ENCODE measurements around the gene PDE3A.
A peak's percentile ranks its signal among the peaks of the same experiment; 100 is the strongest.

Gene PDE3A

GRCh38 chr12:20443255-20443654 is 74.9 kb downstream of the PDE3A start:
- Histone ChIP-seq H3K27ac (ENCODE audit: low read depth, low read length) (no peak overlapping the region), H3K4me3 (ENCODE audit: low read depth, low read length) (no peak overlapping the region), H3K27me3 (ENCODE audit: control insufficient read depth, insufficient read depth, low read length) (no peaks in the 10 kb centered on the region), H3K9ac (ENCODE audit: low read depth, low read length) (no peak overlapping the region), H3K36me3 (ENCODE audit: control insufficient read depth, insufficient read depth, low read length) (no peaks in the 10 kb centered on the region), H3K4me1 (ENCODE audit: control insufficient read depth, insufficient read depth, low read length) (peaks cover 41% of the 10 kb centered on the region), H3K9me3 (ENCODE audit: control insufficient read depth, insufficient read depth, low read length) (no peaks in the 10 kb centered on the region)

DNA sequence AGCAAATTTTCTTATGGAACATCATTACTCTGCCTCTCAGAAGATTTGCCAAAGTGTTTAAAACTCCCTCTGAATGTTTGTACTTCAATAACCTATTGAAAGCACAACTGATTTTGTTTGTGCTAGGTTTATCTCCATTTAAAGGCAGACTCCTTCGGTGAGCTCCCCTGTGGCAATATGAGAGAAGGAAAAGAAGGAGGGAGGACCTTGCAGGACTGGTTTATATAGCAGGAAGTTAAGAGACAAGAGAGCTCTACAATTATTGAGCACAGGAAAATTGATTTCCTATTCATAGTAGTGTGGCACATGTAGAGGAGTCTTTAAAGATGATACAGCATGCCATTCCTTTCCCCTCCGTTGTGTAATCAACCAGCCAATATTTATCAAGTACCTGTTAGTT is 75.5 kb downstream of the PDE3A start:
- H3K4me1 ChIP-seq (ENCODE audit: control insufficient read depth, insufficient read depth, low read length), result peaks cover 45% of the 10 kb centered on the region
- peak overlapping the region; percentile 21 for H3K27ac ChIP-seq (ENCODE audit: low read depth, low read length)
- no peaks in the 10 kb centered on the region for H3K9me3 ChIP-seq (ENCODE audit: control insufficient read depth, insufficient read depth, low read length)
- H3K36me3 ChIP-seq (ENCODE audit: control insufficient read depth, insufficient read depth, low read length), result no peaks in the 10 kb centered on the region
- no peaks in the 10 kb centered on the region for H3K27me3 ChIP-seq (ENCODE audit: control insufficient read depth, insufficient read depth, low read length)
- H3K9ac ChIP-seq (ENCODE audit: low read depth, low read length), result no peak overlapping the region
- no peak overlapping the region for H3K4me3 ChIP-seq (ENCODE audit: low read depth, low read length)

- no peaks in the 10 kb centered on the region for H3K27me3 ChIP-seq (ENCODE audit: control insufficient read depth, insufficient read depth, low read length)
- H3K27ac ChIP-seq (ENCODE audit: low read depth, low read length), result no peak overlapping the region
- H3K9ac ChIP-seq (ENCODE audit: low read depth, low read length), result no peak overlapping the region
- H3K4me3 ChIP-seq (ENCODE audit: low read depth, low read length), result no peak overlapping the region
- H3K4me1 ChIP-seq (ENCODE audit: control insufficient read depth, insufficient read depth, low read length), result peaks cover 53% of the 10 kb centered on the region
- H3K9me3 ChIP-seq (ENCODE audit: control insufficient read depth, insufficient read depth, low read length), result no peaks in the 10 kb centered on the region
- H3K36me3 ChIP-seq (ENCODE audit: control insufficient read depth, insufficient read depth, low read length), result no peaks in the 10 kb centered on the region
Measured at GRCh38 chr12:20444595-20445170, 76.3 kb downstream of the PDE3A start.

- H3K27ac ChIP-seq (ENCODE audit: low read depth, low read length), result no peak overlapping the region
- no peak overlapping the region for H3K9ac ChIP-seq (ENCODE audit: low read depth, low read length)
- H3K27me3 ChIP-seq (ENCODE audit: control insufficient read depth, insufficient read depth, low read length), result no peaks in the 10 kb centered on the region
- H3K4me3 ChIP-seq (ENCODE audit: low read depth, low read length), result no peak overlapping the region
- no peaks in the 10 kb centered on the region for H3K36me3 ChIP-seq (ENCODE audit: control insufficient read depth, insufficient read depth, low read length)
- H3K9me3 ChIP-seq (ENCODE audit: control insufficient read depth, insufficient read depth, low read length), result no peaks in the 10 kb centered on the region
- H3K4me1 ChIP-seq (ENCODE audit: control insufficient read depth, insufficient read depth, low read length), result peaks cover 63% of the 10 kb centered on the region
Measured at GRCh38 chr12:20445687-20446086, 77.3 kb downstream of the PDE3A start.

- no peak overlapping the region for H3K27ac ChIP-seq (ENCODE audit: low read depth, low read length)
- no peaks in the 10 kb centered on the region for H3K9me3 ChIP-seq (ENCODE audit: control insufficient read depth, insufficient read depth, low read length)
- H3K36me3 ChIP-seq (ENCODE audit: control insufficient read depth, insufficient read depth, low read length), result no peaks in the 10 kb centered on the region
- H3K4me1 ChIP-seq (ENCODE audit: control insufficient read depth, insufficient read depth, low read length), result peaks cover 67% of the 10 kb centered on the region
- no peak overlapping the region for H3K9ac ChIP-seq (ENCODE audit: low read depth, low read length)
- no peaks in the 10 kb centered on the region for H3K27me3 ChIP-seq (ENCODE audit: control insufficient read depth, insufficient read depth, low read length)
- no peak overlapping the region for H3K4me3 ChIP-seq (ENCODE audit: low read depth, low read length)
Measured at GRCh38 chr12:20446836-20447235, 78.5 kb downstream of the PDE3A start.

DNA sequence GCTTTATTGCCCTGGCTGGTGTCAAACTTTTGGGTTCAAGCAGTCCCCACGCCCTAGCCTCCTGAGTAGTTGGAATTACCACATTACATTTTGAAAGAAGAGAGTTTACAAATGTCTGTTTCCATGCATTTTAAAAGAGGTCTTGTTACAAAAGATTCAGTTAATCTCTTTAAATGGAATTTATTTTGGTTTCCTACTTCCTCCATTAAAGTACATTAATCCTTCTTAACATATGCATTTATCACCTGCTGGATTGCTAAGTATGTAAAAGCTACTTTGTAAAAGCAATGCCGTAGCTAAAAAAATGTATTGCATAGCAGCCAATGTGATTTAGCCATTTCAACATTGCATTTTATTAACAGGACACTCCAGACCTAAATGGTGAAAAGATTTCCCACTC is 80.4 kb downstream of the PDE3A start:
- Histone ChIP-seq H3K4me3 (ENCODE audit: low read depth, low read length) (no peak overlapping the region), H3K9ac (ENCODE audit: low read depth, low read length) (no peak overlapping the region), H3K27me3 (ENCODE audit: control insufficient read depth, insufficient read depth, low read length) (no peaks in the 10 kb centered on the region), H3K36me3 (ENCODE audit: control insufficient read depth, insufficient read depth, low read length) (no peaks in the 10 kb centered on the region), H3K9me3 (ENCODE audit: control insufficient read depth, insufficient read depth, low read length) (no peaks in the 10 kb centered on the region), H3K27ac (ENCODE audit: low read depth, low read length) (peak overlapping the region; percentile 71), H3K4me1 (ENCODE audit: control insufficient read depth, insufficient read depth, low read length) (peaks cover 64% of the 10 kb centered on the region)

DNA sequence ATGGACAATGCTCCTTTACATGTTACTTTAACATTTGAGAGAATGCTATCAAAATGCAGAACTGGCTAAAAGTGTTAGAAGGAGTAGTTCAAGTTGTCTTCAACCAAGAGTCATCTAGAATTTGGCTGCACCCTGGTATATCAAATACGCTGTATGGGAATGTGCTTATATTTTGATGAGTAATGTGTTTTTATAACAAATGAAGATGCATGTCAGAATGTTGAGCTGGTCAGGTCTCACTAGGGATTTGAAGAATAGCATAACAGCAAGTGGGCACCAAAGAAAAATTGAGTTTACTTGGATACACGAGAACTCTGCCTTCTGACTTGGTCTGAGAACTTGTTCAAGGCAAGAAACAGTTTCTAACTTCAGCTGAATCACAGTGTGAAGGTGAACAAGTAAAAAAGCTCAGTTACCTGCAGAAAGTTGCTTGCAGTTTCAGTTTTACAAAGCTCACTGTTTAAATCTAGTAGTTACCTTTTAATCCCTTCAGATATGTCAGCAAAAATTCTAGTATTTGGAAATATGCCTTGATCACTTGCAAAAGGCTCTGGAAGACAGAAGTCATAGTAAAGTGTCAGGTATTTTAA is 82.3 kb downstream of the PDE3A start:
- no peaks in the 10 kb centered on the region for H3K36me3 ChIP-seq (ENCODE audit: control insufficient read depth, insufficient read depth, low read length)
- H3K9ac ChIP-seq (ENCODE audit: low read depth, low read length), result no peak overlapping the region
- no peaks in the 10 kb centered on the region for H3K27me3 ChIP-seq (ENCODE audit: control insufficient read depth, insufficient read depth, low read length)
- H3K4me3 ChIP-seq (ENCODE audit: low read depth, low read length), result no peak overlapping the region
- no peaks in the 10 kb centered on the region for H3K9me3 ChIP-seq (ENCODE audit: control insufficient read depth, insufficient read depth, low read length)
- H3K4me1 ChIP-seq (ENCODE audit: control insufficient read depth, insufficient read depth, low read length), result peaks cover 54% of the 10 kb centered on the region
- H3K27ac ChIP-seq (ENCODE audit: low read depth, low read length), result no peak overlapping the region

- Histone ChIP-seq H3K4me3 (ENCODE audit: low read depth, low read length) (no peak overlapping the region), H3K9me3 (ENCODE audit: control insufficient read depth, insufficient read depth, low read length) (no peaks in the 10 kb centered on the region), H3K4me1 (ENCODE audit: control insufficient read depth, insufficient read depth, low read length) (peaks cover 52% of the 10 kb centered on the region), H3K27me3 (ENCODE audit: control insufficient read depth, insufficient read depth, low read length) (no peaks in the 10 kb centered on the region), H3K27ac (ENCODE audit: low read depth, low read length) (no peak overlapping the region), H3K9ac (ENCODE audit: low read depth, low read length) (no peak overlapping the region), H3K36me3 (ENCODE audit: control insufficient read depth, insufficient read depth, low read length) (no peaks in the 10 kb centered on the region)
Measured at GRCh38 chr12:20451761-20452160, 83.4 kb downstream of the PDE3A start.

DNA sequence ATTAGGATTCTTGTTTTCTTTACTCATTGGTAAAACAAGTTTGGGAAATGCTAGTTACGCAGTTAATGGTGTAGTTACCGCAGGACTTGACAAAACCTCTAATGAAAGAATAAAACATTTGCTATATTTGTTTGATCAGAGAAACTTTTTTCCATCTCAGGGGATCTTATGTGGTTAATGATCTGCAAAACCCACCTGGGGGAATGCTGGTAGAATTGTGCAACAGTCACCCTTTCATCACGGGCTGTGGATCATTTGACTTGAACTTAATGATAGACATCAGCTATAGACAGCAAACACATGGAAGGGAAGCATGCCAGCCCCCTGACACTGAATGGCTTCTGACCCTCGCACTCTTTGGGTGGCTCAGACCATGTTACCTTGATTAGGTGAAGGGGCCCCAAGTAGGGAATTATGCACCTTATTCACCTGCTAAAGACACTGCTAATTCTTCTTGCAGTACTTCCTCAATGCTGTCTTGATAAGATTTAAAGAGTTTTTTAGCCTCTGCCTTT is 84.2 kb downstream of the PDE3A start:
- H3K9ac ChIP-seq (ENCODE audit: low read depth, low read length), result no peak overlapping the region
- H3K4me3 ChIP-seq (ENCODE audit: low read depth, low read length), result no peak overlapping the region
- H3K4me1 ChIP-seq (ENCODE audit: control insufficient read depth, insufficient read depth, low read length), result peaks cover 44% of the 10 kb centered on the region
- H3K27me3 ChIP-seq (ENCODE audit: control insufficient read depth, insufficient read depth, low read length), result no peaks in the 10 kb centered on the region
- no peaks in the 10 kb centered on the region for H3K9me3 ChIP-seq (ENCODE audit: control insufficient read depth, insufficient read depth, low read length)
- no peaks in the 10 kb centered on the region for H3K36me3 ChIP-seq (ENCODE audit: control insufficient read depth, insufficient read depth, low read length)
- no peak overlapping the region for H3K27ac ChIP-seq (ENCODE audit: low read depth, low read length)

- no peak overlapping the region for H3K27ac ChIP-seq (ENCODE audit: low read depth, low read length)
- H3K9ac ChIP-seq (ENCODE audit: low read depth, low read length), result no peak overlapping the region
- H3K27me3 ChIP-seq (ENCODE audit: control insufficient read depth, insufficient read depth, low read length), result no peaks in the 10 kb centered on the region
- H3K4me1 ChIP-seq (ENCODE audit: control insufficient read depth, insufficient read depth, low read length), result peaks cover 32% of the 10 kb centered on the region
- H3K9me3 ChIP-seq (ENCODE audit: control insufficient read depth, insufficient read depth, low read length), result no peaks in the 10 kb centered on the region
- no peaks in the 10 kb centered on the region for H3K36me3 ChIP-seq (ENCODE audit: control insufficient read depth, insufficient read depth, low read length)
- no peak overlapping the region for H3K4me3 ChIP-seq (ENCODE audit: low read depth, low read length)
Measured at GRCh38 chr12:20453756-20454310, 85.5 kb downstream of the PDE3A start.

GRCh38 chr12:20455001-20455706 is 86.8 kb downstream of the PDE3A start:
- no peak overlapping the region for H3K27ac ChIP-seq (ENCODE audit: low read depth, low read length)
- no peaks in the 10 kb centered on the region for H3K27me3 ChIP-seq (ENCODE audit: control insufficient read depth, insufficient read depth, low read length)

More at GRCh38 chr12:20455001-20455706, 86.8 kb downstream of the PDE3A start:
- no peak overlapping the region for H3K4me3 ChIP-seq (ENCODE audit: low read depth, low read length)
- no peak overlapping the region for H3K9ac ChIP-seq (ENCODE audit: low read depth, low read length)
- H3K36me3 ChIP-seq (ENCODE audit: control insufficient read depth, insufficient read depth, low read length), result no peaks in the 10 kb centered on the region
- H3K4me1 ChIP-seq (ENCODE audit: control insufficient read depth, insufficient read depth, low read length), result peaks cover 23% of the 10 kb centered on the region
- H3K9me3 ChIP-seq (ENCODE audit: control insufficient read depth, insufficient read depth, low read length), result no peaks in the 10 kb centered on the region

Measured in HUES48 (cell line).